ENCODE data around the gene BRD3. TPM values are rescaled to one million over a fixed set of nuclear protein-coding genes. Genes with fewer than 3 reads are reported as not detected.

The BRD3 gene
- polyA plus RNA-seq, 3 donors = 16.4 to 18.2 (median 17.1) TPM

DNA sequence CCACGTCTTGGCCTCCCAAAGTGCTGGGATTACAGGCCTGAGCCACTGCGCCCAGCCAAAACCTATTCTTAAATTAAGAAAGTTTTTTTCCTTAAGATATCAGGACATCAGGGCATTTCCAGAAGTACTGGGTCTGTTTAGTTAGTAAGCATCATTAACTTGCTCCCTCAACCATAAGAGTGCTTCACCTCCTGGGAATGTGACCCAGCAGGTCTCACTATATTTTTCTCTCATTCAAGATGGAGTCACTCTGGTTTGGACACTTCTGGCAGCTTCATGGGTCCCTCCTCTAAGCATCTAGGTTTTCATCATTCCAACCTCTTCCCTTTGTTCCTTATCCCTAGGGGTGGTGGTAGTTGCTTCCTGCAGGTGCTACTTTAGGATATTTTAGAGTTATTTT, 52.9 kb downstream of the BRD3 start:
- no peaks in the 10 kb centered on the region for H4K20me1 ChIP-seq (ENCODE audit: insufficient read depth, low read length)
- DNase-seq = no peak
- no peak overlapping the region for H3K27ac ChIP-seq (ENCODE audit: low read depth in 1 of 2, low read length in 2 of 2)
- Mint-ChIP-seq H3K27ac (no peak overlapping the region), H3K27me3 (ENCODE audit: low read depth in 3 of 3) (peaks cover 8 to 15% (median 10%) of the 10 kb centered on the region in 3 donors), H3K4me1 (no peaks in the 10 kb centered on the region), H3K9me3 (peaks cover 3 to 33% (median 22%) of the 10 kb centered on the region in 7 donors), H3K4me3 (no peak overlapping the region), H3K36me3 (no peaks in the 10 kb centered on the region)
- intact Hi-C loops (cut with micrococcal nuclease) = no loop called here
- H3K27me3 ChIP-seq (ENCODE audit: control insufficient read depth in 2 of 2, insufficient read depth in 2 of 2, low read length in 2 of 2) = peaks cover 0 to 3% of the 10 kb centered on the region in 2 donors
- no peak overlapping the region for H3K9ac ChIP-seq (ENCODE audit: insufficient read depth, low read length, poor library complexity, severe bottlenecking)
- TF ChIP-seq CTCF (IDR thresholded peaks at IDR 0.05) = no peak
- H3K9me3 ChIP-seq (replicated peaks in 1 of 2; ENCODE audit: control insufficient read depth in 1 of 2, insufficient read depth in 1 of 2, low read length in 2 of 2) = peaks cover 22 to 31% of the 10 kb centered on the region in 2 donors
- WGBS (ENCODE audit: insufficient coverage) = no CpG with 5 or more reads among the region's 2 CpGs
- H3K79me2 ChIP-seq (ENCODE audit: insufficient read depth, low read length) = no peaks in the 10 kb centered on the region
- no peak overlapping the region for H2AFZ ChIP-seq (ENCODE audit: insufficient read depth, low read depth, low read length, poor library complexity, severe bottlenecking)
- H3K4me3 ChIP-seq (replicated peaks in 1 of 3; ENCODE audit: low read depth in 2 of 3, low read length in 3 of 3) = no peak overlapping the region
- no peaks in the 10 kb centered on the region for H3K4me1 ChIP-seq (ENCODE audit: control insufficient read depth in 1 of 2, insufficient read depth in 2 of 2, low read length in 2 of 2)
- no peak overlapping the region for H3K4me2 ChIP-seq (replicated peaks; ENCODE audit: extremely low read depth, low read length, poor library complexity, severe bottlenecking)
- no peaks in the 10 kb centered on the region for H3K36me3 ChIP-seq (replicated peaks in 1 of 2; ENCODE audit: control insufficient read depth in 1 of 2, insufficient read depth in 2 of 2, low read length in 2 of 2)

- no peaks in the 10 kb centered on the region for H3K79me2 ChIP-seq (ENCODE audit: insufficient read depth, low read length)
- H3K4me3 Mint-ChIP-seq = no peak overlapping the region
- H3K4me2 ChIP-seq (replicated peaks; ENCODE audit: extremely low read depth, low read length, poor library complexity, severe bottlenecking) = no peak overlapping the region
- H2AFZ ChIP-seq (ENCODE audit: insufficient read depth, low read depth, low read length, poor library complexity, severe bottlenecking) = no peak overlapping the region
- peaks cover 0 to 3% of the 10 kb centered on the region in 2 donors for H3K27me3 ChIP-seq (ENCODE audit: control insufficient read depth in 2 of 2, insufficient read depth in 2 of 2, low read length in 2 of 2)
- no peaks in the 10 kb centered on the region for H3K4me1 Mint-ChIP-seq
- H3K9ac ChIP-seq (ENCODE audit: insufficient read depth, low read length, poor library complexity, severe bottlenecking) = no peak overlapping the region
- H3K4me3 ChIP-seq (replicated peaks in 1 of 3; ENCODE audit: low read depth in 2 of 3, low read length in 3 of 3) = no peak overlapping the region
- no peaks in the 10 kb centered on the region for H4K20me1 ChIP-seq (ENCODE audit: insufficient read depth, low read length)
- no peak for DNase-seq
- intact Hi-C loops (cut with micrococcal nuclease) = no loop called here
- no peak for TF ChIP-seq CTCF (IDR thresholded peaks at IDR 0.05)
- H3K36me3 ChIP-seq (replicated peaks in 1 of 2; ENCODE audit: control insufficient read depth in 1 of 2, insufficient read depth in 2 of 2, low read length in 2 of 2) = no peaks in the 10 kb centered on the region
- 100% methylated on average over 3 of the region's 6 CpGs for WGBS (ENCODE audit: insufficient coverage)
- H3K27ac Mint-ChIP-seq = peak overlapping the region in 1 of 7 donors; percentile 50
- H3K27me3 Mint-ChIP-seq (ENCODE audit: low read depth in 3 of 3) = peaks cover 18 to 32% (median 20%) of the 10 kb centered on the region in 3 donors
- no peak overlapping the region for H3K27ac ChIP-seq (ENCODE audit: low read depth in 1 of 2, low read length in 2 of 2)
- peaks cover 22 to 31% of the 10 kb centered on the region in 2 donors for H3K9me3 ChIP-seq (replicated peaks in 1 of 2; ENCODE audit: control insufficient read depth in 1 of 2, insufficient read depth in 1 of 2, low read length in 2 of 2)
- H3K4me1 ChIP-seq (ENCODE audit: control insufficient read depth in 1 of 2, insufficient read depth in 2 of 2, low read length in 2 of 2) = no peaks in the 10 kb centered on the region
- no peaks in the 10 kb centered on the region for H3K36me3 Mint-ChIP-seq
- H3K9me3 Mint-ChIP-seq = peaks cover 3 to 33% (median 22%) of the 10 kb centered on the region in 7 donors
Measured at GRCh38 chr9:134011401-134011800, 56.4 kb downstream of the BRD3 start.
